PFSK-1 (cell line): ENCODE measurements around the gene FATE1.

ENCODE experiments used
- FOXP2 ChIP-seq: optimal IDR thresholded peaks from 2 replicates; pipeline ENCODE3; 2011; ENCODE audit warnings: borderline replicate concordance, control low read depth, inconsistent platforms; ENCODE audit not compliant: insufficient read depth; ENCODE audit errors: extremely low read length, extremely low read depth
- POLR2AphosphoS5 ChIP-seq: IDR thresholded peaks from 2 replicates; pipeline ENCODE4 v1.6.1; 2012; ENCODE audit warnings: low read depth, mild to moderate bottlenecking, control low read depth, low read length, moderate library complexity
- REST ChIP-seq, 2 experiments: IDR thresholded peaks; 2 replicates each; pipeline versions ENCODE4 v1.6.1 to v1.8.0; 2011 to 2012; ENCODE audit warnings: low read depth in 2 of 2, low read length in 2 of 2, control low read depth in 1 of 2, inconsistent platforms in 1 of 2, mild to moderate bottlenecking in 1 of 2, moderate library complexity in 1 of 2; ENCODE audit not compliant: insufficient read depth in 1 of 2
- SIN3A ChIP-seq: IDR thresholded peaks from 2 replicates; pipeline ENCODE4 v1.6.1; 2012; ENCODE audit warnings: mild to moderate bottlenecking, low read length, moderate library complexity, borderline replicate concordance; ENCODE audit not compliant: insufficient read depth
- TAF1 ChIP-seq: IDR thresholded peaks from 2 replicates; pipeline ENCODE4 v1.6.1; 2012; ENCODE audit warnings: low read length, control low read depth, borderline replicate concordance; ENCODE audit not compliant: insufficient read depth

Gene FATE1

GRCh38 chrX:151726751-151727150 is 10.9 kb downstream of the FATE1 start:
- TF ChIP-seq POLR2AphosphoS5: no peak
- TF ChIP-seq REST (IDR thresholded peaks at IDR 0.05; ENCODE audit: insufficient read depth in 1 of 2, low read depth in 2 of 2, low read length in 2 of 2): no peak
- TF ChIP-seq SIN3A: no peak
- no peak for TF ChIP-seq FOXP2
- TF ChIP-seq TAF1: no peak

- no peak for TF ChIP-seq FOXP2
- TF ChIP-seq REST (IDR thresholded peaks at IDR 0.05; ENCODE audit: insufficient read depth in 1 of 2, low read depth in 2 of 2, low read length in 2 of 2): no peak
- TF ChIP-seq POLR2AphosphoS5: no peak
- TF ChIP-seq SIN3A: no peak
- no peak for TF ChIP-seq TAF1
Observed at GRCh38 chrX:151727346-151727745, 11.5 kb downstream of the FATE1 start.

- no peak for TF ChIP-seq POLR2AphosphoS5
Observed at GRCh38 chrX:151729056-151729725, 13.4 kb downstream of the FATE1 start.

GRCh38 chrX:151734446-151734845 is 18.6 kb downstream of the FATE1 start, which contains the start of gene CNGA2:
TSS of gene CNGA2 (plus strand) at chrX:151734746. CDS start at chrX:151738484, 3,738 bp downstream.
- TF ChIP-seq POLR2AphosphoS5: no peak
- TF ChIP-seq SIN3A: no peak
- TF ChIP-seq TAF1: no peak
- TF ChIP-seq REST (IDR thresholded peaks at IDR 0.05; ENCODE audit: insufficient read depth in 1 of 2, low read depth in 2 of 2, low read length in 2 of 2): no peak
- no peak for TF ChIP-seq FOXP2

- TF ChIP-seq TAF1 (no peak), POLR2AphosphoS5 (no peak), FOXP2 (no peak), SIN3A (no peak), REST (IDR thresholded peaks at IDR 0.05; ENCODE audit: insufficient read depth in 1 of 2, low read depth in 2 of 2, low read length in 2 of 2) (no peak)
Observed at GRCh38 chrX:151735219-151735618, 19.4 kb downstream of the FATE1 start.
